Nephron progenitor cell (in vitro differentiated cells): ENCODE results near the gene GUCA2B.

Experiments used
- DNase-seq: peaks from one replicate; pipeline ENCODE4 v3.0.0; 2021
- H3K27ac Mint-ChIP-seq: 2 replicates; pipeline ENCODE4 v1.8.0; 2021; ENCODE audit warnings: mild to moderate bottlenecking, moderate library complexity, mixed read lengths
- H3K27me3 Mint-ChIP-seq: 2 replicates; pipeline ENCODE4 v1.8.0; 2021; ENCODE audit warnings: mild to moderate bottlenecking, low read depth, mixed read lengths; ENCODE audit not compliant: poor library complexity
- H3K36me3 Mint-ChIP-seq: 2 replicates; pipeline ENCODE4 v1.8.0; 2021; ENCODE audit warnings: low read depth, mixed read lengths
- H3K4me1 Mint-ChIP-seq: 2 replicates; pipeline ENCODE4 v1.8.0; 2021; ENCODE audit warnings: mixed read lengths
- H3K4me3 Mint-ChIP-seq: 2 replicates; pipeline ENCODE4 v1.8.0; 2021; ENCODE audit warnings: mild to moderate bottlenecking, moderate library complexity, mixed read lengths
- H3K9me3 Mint-ChIP-seq: 2 replicates; pipeline ENCODE4 v1.8.0; 2021; ENCODE audit warnings: mild to moderate bottlenecking, moderate library complexity, mixed read lengths
- TF ChIP-seq, protein P1 (sequence below): fragments of 200-600 bp; sonication (generic); IDR thresholded peaks from 2 replicates; pipeline ENCODE4 v1.5.0; 2021; ENCODE audit warnings: antibody characterized with exemption

Gene GUCA2B

DNA sequence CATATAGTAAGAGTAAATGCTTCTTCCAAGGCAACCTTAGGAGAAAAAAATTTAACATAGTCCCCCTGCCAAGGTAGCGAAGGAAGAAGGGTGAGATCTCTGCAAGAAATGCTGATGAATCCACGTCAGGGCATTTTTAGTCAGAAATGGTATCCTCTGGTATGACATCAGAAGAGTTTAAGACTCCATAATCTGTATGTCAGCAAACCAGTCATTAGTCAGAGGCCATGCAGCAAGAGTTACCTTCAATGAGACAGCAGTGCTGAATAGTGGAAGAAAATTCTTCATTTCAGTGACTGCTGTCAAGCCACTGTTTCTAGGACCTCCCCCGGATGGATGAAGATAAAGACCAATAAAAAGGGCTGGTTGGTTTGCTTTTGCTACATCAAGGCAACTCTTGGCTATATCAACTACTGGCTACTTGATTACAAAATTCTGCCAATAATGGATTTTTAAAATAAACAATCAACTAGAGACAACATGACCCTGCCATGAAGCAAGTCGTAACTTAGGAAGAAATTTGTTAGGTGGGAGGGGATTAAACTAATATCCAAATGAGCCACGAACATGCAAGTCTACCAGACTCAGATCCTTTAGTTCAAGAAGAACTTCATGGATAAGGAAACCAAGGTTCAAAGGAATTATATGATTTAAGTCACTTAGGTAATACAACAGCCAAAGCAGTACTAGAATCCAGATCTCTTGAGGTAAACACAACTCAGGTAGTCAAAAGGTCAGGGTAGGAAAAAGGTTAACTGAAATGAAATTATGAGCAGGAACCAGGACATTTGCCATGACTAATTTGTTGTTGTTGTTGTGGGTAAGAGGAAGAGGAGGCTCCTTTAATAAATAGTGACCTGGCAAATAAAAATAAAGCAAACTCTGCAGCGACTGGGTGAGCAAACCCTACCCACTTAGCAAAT lies 37.0 kb downstream of the GUCA2B start:
- Mint-ChIP-seq H3K27ac (no peak overlapping the region), H3K4me1 (no peaks in the 10 kb centered on the region), H3K9me3 (no peaks in the 10 kb centered on the region), H3K4me3 (no peak overlapping the region), H3K27me3 (no peaks in the 10 kb centered on the region), H3K36me3 (peaks cover 61% of the 10 kb centered on the region)
- TF ChIP-seq, protein P1, sequence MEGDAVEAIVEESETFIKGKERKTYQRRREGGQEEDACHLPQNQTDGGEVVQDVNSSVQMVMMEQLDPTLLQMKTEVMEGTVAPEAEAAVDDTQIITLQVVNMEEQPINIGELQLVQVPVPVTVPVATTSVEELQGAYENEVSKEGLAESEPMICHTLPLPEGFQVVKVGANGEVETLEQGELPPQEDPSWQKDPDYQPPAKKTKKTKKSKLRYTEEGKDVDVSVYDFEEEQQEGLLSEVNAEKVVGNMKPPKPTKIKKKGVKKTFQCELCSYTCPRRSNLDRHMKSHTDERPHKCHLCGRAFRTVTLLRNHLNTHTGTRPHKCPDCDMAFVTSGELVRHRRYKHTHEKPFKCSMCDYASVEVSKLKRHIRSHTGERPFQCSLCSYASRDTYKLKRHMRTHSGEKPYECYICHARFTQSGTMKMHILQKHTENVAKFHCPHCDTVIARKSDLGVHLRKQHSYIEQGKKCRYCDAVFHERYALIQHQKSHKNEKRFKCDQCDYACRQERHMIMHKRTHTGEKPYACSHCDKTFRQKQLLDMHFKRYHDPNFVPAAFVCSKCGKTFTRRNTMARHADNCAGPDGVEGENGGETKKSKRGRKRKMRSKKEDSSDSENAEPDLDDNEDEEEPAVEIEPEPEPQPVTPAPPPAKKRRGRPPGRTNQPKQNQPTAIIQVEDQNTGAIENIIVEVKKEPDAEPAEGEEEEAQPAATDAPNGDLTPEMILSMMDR: no peak
- no peak for DNase-seq

DNA sequence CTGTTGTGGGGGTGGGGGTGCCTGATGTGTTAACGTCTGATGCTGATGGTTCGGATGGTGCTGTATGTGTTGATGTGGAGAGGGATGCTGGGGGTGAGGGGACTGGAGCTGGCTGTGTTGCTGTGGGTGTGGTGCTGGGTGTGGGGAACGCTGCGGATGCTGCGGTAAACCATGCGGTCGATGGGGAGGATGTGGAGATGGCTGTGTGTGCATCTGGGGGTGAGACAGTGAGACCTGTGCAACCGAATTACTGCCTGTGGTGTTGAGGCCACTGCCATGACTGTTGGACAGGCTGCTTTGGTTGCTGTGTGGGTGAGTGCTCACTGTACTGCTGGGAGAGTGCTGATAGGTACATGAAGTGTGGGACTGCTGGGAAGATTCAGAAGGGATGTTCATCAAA lies 38.1 kb downstream of the GUCA2B start:
- Mint-ChIP-seq H3K9me3 (no peaks in the 10 kb centered on the region), H3K4me3 (no peak overlapping the region), H3K36me3 (peaks cover 52% of the 10 kb centered on the region), H3K27ac (no peak overlapping the region), H3K4me1 (no peaks in the 10 kb centered on the region), H3K27me3 (no peaks in the 10 kb centered on the region)
- TF ChIP-seq, protein P1: no peak
- DNase-seq: no peak

DNA sequence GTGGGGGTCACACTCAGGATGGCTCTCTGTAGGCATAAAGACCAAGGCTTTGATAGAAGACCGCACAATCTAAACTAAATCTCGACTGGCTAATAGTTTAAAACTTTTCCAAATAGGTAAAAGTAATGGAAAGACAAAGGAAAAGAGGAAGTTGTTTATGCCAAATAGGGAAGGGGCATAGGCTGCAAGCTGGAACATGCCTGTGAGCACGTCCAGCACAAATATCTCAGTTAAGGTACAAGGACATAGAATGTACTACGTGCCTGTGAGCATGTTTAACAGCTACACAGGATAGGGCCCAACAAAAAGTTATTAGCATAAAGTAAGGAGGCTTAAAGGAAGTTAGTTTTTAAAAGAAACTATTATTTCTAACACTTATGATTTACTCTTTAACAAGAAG lies 38.9 kb downstream of the GUCA2B start:
- Mint-ChIP-seq H3K9me3 (no peaks in the 10 kb centered on the region), H3K4me3 (no peak overlapping the region), H3K27ac (peak overlapping the region; percentile 8), H3K36me3 (peaks cover 54% of the 10 kb centered on the region), H3K27me3 (no peaks in the 10 kb centered on the region), H3K4me1 (no peaks in the 10 kb centered on the region)
- DNase-seq: no peak
- TF ChIP-seq, protein P1: no peak

DNA sequence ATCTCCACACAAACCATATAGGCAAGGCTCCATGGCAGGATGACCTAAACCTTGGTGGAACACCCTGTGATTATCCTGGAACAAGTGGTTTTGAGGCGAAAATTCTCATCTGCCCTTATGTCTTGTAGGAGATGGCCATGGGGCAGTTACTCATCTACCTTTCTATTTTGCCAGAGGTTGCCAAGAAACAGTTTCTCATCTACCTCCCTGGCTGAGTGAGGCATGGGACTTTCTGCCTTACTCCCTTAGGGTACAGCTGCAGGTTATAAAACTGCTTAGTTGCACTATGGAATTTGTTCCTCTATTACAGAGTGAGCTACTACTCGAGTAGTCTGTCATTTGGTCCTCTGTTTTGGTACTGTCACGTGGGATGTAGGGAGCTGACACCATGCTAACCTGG lies 42.6 kb downstream of the GUCA2B start:
- TF ChIP-seq, protein P1: no peak
- Mint-ChIP-seq H3K4me3 (no peak overlapping the region), H3K9me3 (no peaks in the 10 kb centered on the region), H3K27me3 (no peaks in the 10 kb centered on the region), H3K27ac (no peak overlapping the region), H3K4me1 (no peaks in the 10 kb centered on the region), H3K36me3 (peaks cover 57% of the 10 kb centered on the region)
- DNase-seq: no peak

DNA sequence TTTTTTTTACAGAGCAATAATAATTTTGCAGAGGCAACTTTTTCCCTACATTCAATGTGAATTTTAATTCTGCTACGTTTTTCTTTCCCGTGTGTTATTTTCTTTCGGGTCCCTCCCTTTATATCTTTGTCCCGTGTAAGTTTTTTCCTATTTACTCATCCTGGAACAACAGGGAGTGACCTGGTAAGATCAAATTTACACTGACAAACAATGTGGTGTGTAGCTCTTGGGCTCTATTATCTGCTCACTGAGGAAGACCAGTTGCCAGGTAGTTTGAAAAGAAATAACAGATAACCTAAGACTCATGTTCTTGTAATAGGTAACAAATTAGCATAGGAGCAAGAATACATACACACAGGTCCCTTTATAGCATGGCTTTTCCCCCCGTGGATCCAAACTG lies 45.0 kb downstream of the GUCA2B start:
- DNase-seq: no peak
- no peaks in the 10 kb centered on the region for H3K4me1 Mint-ChIP-seq
- TF ChIP-seq, protein P1: no peak
- H3K27ac Mint-ChIP-seq: no peak overlapping the region
- H3K9me3 Mint-ChIP-seq: peaks cover 19% of the 10 kb centered on the region
- H3K4me3 Mint-ChIP-seq: no peak overlapping the region
- peaks cover 74% of the 10 kb centered on the region for H3K36me3 Mint-ChIP-seq
- no peaks in the 10 kb centered on the region for H3K27me3 Mint-ChIP-seq

GRCh38 chr1:42201986-42202385 lies 48.8 kb downstream of the GUCA2B start:
- no peaks in the 10 kb centered on the region for H3K27me3 Mint-ChIP-seq
- H3K27ac Mint-ChIP-seq: no peak overlapping the region
- TF ChIP-seq, protein P1: no peak
- H3K36me3 Mint-ChIP-seq: peaks cover 91% of the 10 kb centered on the region
- DNase-seq: no peak
- H3K4me1 Mint-ChIP-seq: no peaks in the 10 kb centered on the region
- H3K9me3 Mint-ChIP-seq: peaks cover 32% of the 10 kb centered on the region
- no peak overlapping the region for H3K4me3 Mint-ChIP-seq
